Adipose tissue (tissue), 3 donors: ENCODE data around the gene ITM2C. TPM values are rescaled to one million over a fixed set of nuclear protein-coding genes. Genes with fewer than 3 reads are reported as not detected.

Experiments
- H3K27ac ChIP-seq: one replicate; pipeline ENCODE4 v1.5.1; 2013; ENCODE audit warnings: low read depth, low read length
- WGBS, 3 donors: extraction: QIAGEN DNeasy Blood & Tissue Kit; methylation state at CpG; one replicate each; pipeline ENCODE4 v1.1.7; 2013; 5-methylcytosine and 5-hydroxymethylcytosine counted together
- polyA plus RNA-seq, 3 donors: library from polyadenylated mRNA; stranded (reverse); fragments of 200-250 nt; gene quantifications; one replicate each; pipeline ENCODE4 v1.2.3, GENCODE V29; 2013
- donor health status: healthy with polysubstance abuse.
- donor health status: Bipolar disorder and iron deficiency.
- donor health status: healthy.

The ITM2C gene
- polyA plus RNA-seq, 3 donors = 28.3 to 31.8 (median 31.2) TPM

- no peak overlapping the region for H3K27ac ChIP-seq
- 7 to 11% (median 8%) methylated on average over 32 of the region's 32 CpGs for WGBS, 3 donors
Observed at GRCh38 chr2:230847883-230848388, 16.8 kb upstream of the ITM2C start.

GRCh38 chr2:230849633-230850357 lies 14.9 kb upstream of the ITM2C start:
- 57 to 66% (median 62%) methylated on average over 40 of the region's 40 CpGs for WGBS, 3 donors
- no peak overlapping the region for H3K27ac ChIP-seq

- WGBS, 3 donors = 40 to 77% (median 70%) methylated on average over 7 of the region's 7 CpGs
Observed at GRCh38 chr2:230850358-230850658, 14.4 kb upstream of the ITM2C start.

DNA sequence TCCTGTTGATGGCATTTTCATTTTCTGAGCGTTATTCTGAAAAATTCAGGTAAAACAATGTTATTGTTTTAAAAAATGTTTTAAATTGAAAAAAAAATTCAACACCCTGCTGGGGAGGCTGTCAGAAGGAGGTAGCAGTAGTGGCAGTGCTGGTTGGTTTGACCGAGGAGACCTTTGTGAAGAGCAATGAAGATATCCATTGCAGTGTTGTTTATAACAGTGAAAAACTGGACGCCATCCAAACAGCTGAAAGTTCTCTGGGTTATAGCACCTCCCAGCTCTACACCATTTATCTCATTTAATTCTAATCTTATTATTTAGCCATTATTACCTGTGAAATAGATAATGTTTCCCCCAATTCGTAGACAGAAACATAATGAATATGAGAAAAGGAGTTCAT lies 12.6 kb upstream of the ITM2C start:
- WGBS, 3 donors = 81 to 84% (median 81%) methylated on average over 4 of the region's 4 CpGs
- H3K27ac ChIP-seq = no peak overlapping the region

More at GRCh38 chr2:230850358-230850658, 14.4 kb upstream of the ITM2C start:
- H3K27ac ChIP-seq = no peak overlapping the region

GRCh38 chr2:230861552-230862255 lies 3.0 kb upstream of the ITM2C start:
- no peak overlapping the region for H3K27ac ChIP-seq
- 44 to 53% (median 47%) methylated on average over 13 of the region's 13 CpGs for WGBS, 3 donors

GRCh38 chr2:230862292-230862691 lies 2.5 kb upstream of the ITM2C start:
- H3K27ac ChIP-seq = no peak overlapping the region
- WGBS, 3 donors = 87 to 91% (median 87%) methylated on average over 5 of the region's 5 CpGs

DNA sequence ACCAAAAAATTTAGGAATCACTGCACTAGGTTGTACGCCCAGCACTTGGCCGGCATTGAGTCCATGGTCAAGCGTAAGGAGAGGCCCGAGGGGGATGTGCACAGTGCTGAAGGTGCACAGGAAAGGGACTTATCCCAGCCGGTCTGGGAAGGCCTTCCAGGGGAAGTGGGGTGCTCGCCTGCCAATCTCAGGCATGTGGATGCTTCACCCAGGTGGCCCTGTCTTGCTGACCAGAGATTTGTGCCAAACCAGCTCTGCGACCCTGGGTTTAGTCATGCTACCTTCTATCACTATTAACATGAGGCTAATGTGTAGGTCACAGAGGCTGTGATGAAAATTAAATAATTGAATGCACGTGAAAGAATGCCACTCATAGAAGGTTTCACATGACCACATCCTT lies 1.7 kb upstream of the ITM2C start:
- 69 to 81% (median 72%) methylated on average over 8 of the region's 8 CpGs for WGBS, 3 donors
- H3K27ac ChIP-seq = no peak overlapping the region

DNA sequence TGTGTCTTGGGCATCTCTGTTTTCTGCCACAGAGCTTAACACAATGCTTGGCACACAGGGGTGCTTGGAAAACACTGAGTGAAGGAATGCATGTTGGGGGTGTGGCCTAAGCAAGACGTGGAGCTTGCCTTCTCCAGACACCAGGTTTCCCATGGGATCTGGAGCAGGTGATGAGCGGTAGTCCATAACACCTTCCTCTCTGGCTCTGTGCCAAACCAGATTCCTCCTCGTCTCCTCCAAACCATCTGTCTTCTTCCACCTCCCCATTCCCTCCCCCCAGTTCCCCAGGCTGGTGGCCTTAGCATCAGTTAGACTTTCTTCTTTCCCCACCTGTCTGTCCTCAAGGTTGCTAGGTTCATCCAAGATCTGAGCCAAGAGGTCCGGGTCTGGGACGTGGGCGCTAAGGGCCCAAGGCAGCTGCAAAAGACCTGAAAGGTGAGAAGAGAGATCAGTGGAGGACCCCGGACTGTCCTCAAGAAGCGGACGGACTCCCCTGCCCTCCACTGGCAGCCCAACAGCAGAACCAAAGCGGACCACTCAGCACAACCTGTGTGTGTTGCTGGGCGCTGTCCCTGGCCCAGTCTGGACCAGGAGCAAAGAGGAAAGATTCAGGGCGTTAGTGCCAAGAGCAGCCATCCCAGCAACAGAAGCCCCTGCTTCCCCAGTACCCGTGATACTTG lies 1.2 kb upstream of the ITM2C start:
- no peak overlapping the region for H3K27ac ChIP-seq
- 69 to 80% (median 73%) methylated on average over 12 to 13 of the region's 13 CpGs for WGBS, 3 donors

DNA sequence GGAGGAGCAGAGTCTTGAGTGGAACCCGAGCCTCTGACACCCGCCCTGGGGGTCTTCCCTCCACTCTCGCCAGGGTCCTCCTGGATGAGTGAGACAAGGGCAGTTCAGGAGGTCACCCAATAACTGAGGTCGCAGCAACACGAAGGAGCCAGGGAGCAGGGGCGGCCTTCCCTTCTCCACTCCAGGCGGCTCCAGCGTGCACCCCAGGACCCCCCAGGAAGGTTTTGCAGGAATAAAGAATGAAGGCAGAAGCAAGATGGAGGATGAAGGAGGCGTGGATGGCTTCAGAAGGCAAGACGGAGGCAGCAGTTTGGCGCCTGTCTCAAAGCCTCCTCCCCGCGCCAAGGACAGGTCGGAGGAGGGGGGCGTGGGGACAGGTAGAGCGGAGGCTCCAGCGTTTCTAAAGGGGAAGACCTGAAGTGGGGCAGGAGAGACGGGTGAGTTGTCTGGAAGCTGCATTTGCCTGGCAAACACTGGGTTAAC lies 579 bp upstream of the ITM2C start:
- H3K27ac ChIP-seq = no peak overlapping the region
- 39 to 49% (median 45%) methylated on average over 18 of the region's 18 CpGs for WGBS, 3 donors

DNA sequence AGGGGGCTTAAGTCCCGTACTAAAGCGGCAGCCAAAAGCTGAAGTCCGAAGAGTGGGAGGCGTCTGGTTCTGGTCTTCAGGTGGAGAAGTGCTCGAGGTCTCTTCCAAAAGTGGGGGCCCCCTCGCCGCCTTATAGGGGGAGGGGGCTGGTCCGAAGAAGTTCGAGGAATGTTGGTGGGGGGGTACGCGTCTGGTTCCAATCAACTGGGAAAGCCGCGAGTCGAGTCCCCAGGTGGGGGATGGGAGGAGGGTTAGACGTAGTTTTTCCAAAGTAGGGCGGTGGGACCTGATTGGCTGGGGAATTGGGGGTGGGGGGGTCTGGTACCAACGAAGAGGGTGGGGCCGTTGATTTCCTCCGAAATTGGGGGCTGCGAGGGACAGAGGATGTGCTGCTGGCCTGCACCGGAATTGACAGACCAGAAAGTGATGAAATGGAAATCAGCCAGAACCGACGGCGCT lies 594 bp downstream of the ITM2C start:
- WGBS, 3 donors = 1 to 2% (median 2%) methylated on average over 24 of the region's 24 CpGs
- H3K27ac ChIP-seq = no peak overlapping the region

DNA sequence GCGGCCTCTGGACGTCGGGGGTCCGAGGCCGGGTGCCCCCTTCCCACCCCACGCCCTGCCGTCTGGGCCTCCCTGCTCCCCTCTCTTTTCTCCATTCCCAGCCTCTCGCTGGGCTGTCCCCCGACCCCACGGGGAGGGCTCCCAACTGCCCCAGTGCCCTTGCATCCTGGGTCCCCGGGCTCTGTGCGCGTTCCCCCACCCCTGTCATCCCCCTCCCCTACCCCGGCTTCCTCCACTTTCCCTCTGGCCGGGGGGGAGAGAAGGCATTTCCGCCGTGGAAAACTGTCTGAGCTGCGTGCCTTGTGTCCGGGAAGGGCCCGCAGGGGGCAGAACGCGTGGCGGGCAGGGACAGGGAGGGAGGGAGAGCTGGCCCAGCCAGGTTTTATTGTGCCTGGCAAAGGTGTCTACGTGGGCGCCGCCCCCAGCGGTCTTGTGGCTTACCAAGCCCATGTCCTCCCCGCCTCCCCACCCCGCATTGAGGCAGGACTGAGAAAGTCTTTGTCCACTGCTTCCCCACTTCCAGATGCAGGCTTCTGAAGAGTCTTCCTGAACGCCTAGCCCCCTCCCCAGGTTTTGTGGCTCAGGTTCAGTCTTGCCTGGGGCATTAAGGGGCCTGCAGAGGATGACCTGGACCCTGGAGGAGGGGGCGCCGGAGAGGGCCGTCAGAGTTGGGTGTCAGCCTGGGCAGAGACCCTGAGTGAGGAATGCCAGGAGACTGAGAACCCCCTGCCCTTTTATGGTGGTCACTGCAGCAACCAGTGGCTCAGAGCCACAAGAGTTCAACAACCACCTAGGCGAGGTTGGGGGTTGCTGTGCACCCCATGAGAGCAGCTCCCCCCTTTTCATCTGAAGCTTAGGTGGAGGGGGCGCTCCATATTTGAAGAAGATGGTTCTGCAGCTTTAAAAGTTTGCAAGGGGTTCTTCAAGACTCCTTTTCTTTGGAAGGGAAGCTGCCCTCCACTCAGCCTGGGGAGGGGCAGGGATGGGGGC lies 1.3 kb downstream of the ITM2C start:
- H3K27ac ChIP-seq = no peak overlapping the region
- WGBS, 3 donors = 14 to 26% (median 20%) methylated on average over 27 to 35 of the region's 35 CpGs

GRCh38 chr2:230866756-230867523 lies 2.2 kb downstream of the ITM2C start:
- H3K27ac ChIP-seq = no peak overlapping the region
- 28 to 35% (median 32%) methylated on average over 12 to 13 of the region's 13 CpGs for WGBS, 3 donors

DNA sequence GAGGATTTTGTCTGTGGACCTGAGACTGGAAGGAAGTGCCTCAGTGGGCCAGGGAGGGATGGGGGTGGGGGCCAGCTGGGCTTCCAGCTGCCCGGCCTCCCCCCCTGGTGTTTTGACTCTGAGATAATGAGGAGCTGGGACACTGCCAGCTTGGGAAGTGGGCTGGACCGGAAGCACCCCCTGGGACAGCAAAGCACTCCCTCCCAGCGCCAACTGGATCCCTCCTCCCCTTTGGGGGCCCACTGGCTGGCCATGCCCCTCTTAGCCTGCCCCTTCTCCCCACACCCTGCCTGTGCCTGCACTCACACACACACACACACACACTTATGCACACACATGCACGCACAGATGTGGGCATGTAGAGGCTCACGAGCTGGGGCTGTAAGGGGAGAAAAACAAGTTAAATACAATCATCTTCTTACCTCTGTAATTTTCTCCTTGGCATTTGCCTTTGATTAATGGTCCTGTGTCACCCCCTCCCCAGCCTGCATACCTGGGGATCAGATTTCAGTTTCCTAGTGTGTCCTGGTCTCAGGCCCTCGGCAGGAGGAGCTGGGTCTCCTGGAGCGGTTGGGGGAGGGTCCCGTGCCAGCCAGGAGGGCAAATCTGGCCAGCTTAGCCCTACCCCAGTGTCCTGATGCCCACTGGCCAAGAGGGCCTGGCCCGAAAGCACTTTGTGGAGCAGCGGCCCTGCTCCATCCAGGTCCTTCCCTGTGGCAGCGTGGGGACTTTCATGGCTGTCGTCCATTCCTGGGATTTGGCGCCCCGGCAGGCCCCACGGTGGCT lies 3.6 kb downstream of the ITM2C start:
- no peak overlapping the region for H3K27ac ChIP-seq
- WGBS, 3 donors = 61 to 73% (median 66%) methylated on average over 15 of the region's 15 CpGs

- H3K27ac ChIP-seq = no peak overlapping the region
- WGBS, 3 donors = 62 to 73% (median 64%) methylated on average over 19 of the region's 19 CpGs
Observed at GRCh38 chr2:230868947-230869913, 4.5 kb downstream of the ITM2C start.

DNA sequence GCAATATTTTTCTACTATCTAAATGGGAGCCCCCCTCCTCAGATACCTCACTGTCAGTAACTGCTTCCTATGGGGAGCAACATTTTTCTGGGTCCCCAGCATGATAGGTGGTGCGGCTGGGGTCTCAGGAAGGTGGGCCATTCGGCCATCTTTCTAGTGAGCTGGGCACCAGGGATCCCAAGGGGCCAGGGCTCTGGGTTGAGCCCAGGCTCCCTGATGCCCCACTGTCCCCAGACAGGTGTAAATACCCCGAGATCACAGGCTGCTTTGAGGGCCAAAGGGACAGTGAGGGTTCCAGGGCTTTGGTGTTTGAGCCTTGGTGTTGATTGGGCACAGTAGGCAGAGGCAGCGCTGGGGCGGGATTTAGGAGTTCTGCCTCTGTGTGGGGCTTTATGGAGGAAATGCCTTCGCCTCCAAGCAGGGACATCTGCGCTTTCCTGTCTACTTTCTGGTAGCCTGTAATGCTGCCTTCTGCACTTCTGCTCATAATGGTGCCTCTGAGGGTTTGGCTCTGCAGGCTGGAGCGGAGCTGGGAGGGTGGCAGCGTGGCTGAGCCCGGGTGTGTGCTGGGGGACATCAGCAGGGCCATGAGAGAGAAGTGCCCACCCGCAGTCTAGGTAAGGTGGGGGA lies 5.3 kb downstream of the ITM2C start:
- 63 to 84% (median 69%) methylated on average over 11 of the region's 11 CpGs for WGBS, 3 donors
- H3K27ac ChIP-seq = no peak overlapping the region
